GM23338 (cell line): ENCODE data around the gene SUGCT. TPM values are rescaled to one million over a fixed set of nuclear protein-coding genes. Genes with fewer than 3 reads are reported as not detected.

Experiments
- ATAC-seq: fragments of 200-7000 bp; cut with Tn5 transposase; 3 replicates; pipeline ENCODE4 v1.9.1; 2020
- DNase-seq: peaks from one replicate; pipeline ENCODE4 v3.0.0-alpha.2; 2015; ENCODE audit warnings: low spot score
- H2AFZ ChIP-seq: fragments of 200-600 bp; sonication (generic); 2 replicates; pipeline ENCODE4 v1.8.0; 2016; ENCODE audit warnings: antibody characterized with exemption, mild to moderate bottlenecking, moderate library complexity
- H3F3A ChIP-seq: fragments of 200-600 bp; sonication (generic); replicated peaks from 2 replicates; pipeline ENCODE4 v1.8.0; 2017; ENCODE audit warnings: antibody characterized with exemption, mixed run types, low read depth
- H3K27ac ChIP-seq: fragments of 200-600 bp; sonication (generic); 2 replicates; pipeline ENCODE4 v1.6.1; 2016; ENCODE audit warnings: low read depth
- H3K27me3 ChIP-seq: fragments of 200-600 bp; sonication (generic); 2 replicates; pipeline ENCODE4 v1.8.0; 2016; ENCODE audit warnings: mild to moderate bottlenecking, mixed run types, moderate library complexity; ENCODE audit not compliant: insufficient read depth
- H3K36me3 ChIP-seq: fragments of 200-600 bp; sonication (generic); 2 replicates; pipeline ENCODE4 v1.8.0; 2016; ENCODE audit warnings: mild to moderate bottlenecking; ENCODE audit not compliant: insufficient read depth
- H3K4me1 ChIP-seq: fragments of 200-600 bp; sonication (generic); 2 replicates; pipeline ENCODE4 v1.8.0; 2016; ENCODE audit warnings: mild to moderate bottlenecking, moderate library complexity; ENCODE audit not compliant: insufficient read depth
- H3K4me2 ChIP-seq: fragments of 200-600 bp; sonication (generic); 2 replicates; pipeline ENCODE4 v1.7.1; 2017; ENCODE audit warnings: mixed run types
- H3K4me3 ChIP-seq: fragments of 200-600 bp; sonication (generic); 2 replicates; pipeline ENCODE4 v1.6.1; 2016; ENCODE audit warnings: mixed run types
- H3K79me2 ChIP-seq: fragments of 200-600 bp; sonication (generic); replicated peaks from 2 replicates; pipeline ENCODE4 v1.8.0; 2017; ENCODE audit warnings: mild to moderate bottlenecking; ENCODE audit not compliant: insufficient read depth
- H3K9me2 ChIP-seq: fragments of 200-600 bp; sonication (generic); 2 replicates; pipeline ENCODE4 v1.8.0; 2017; ENCODE audit not compliant: insufficient read depth
- H4K20me1 ChIP-seq: fragments of 200-600 bp; sonication (generic); replicated peaks from 2 replicates; pipeline ENCODE4 v1.8.0; 2017; ENCODE audit warnings: mild to moderate bottlenecking; ENCODE audit not compliant: insufficient read depth
- H3K27ac Mint-ChIP-seq: 2 replicates; pipeline ENCODE4 v1.8.0; 2020; ENCODE audit warnings: inconsistent platforms, mild to moderate bottlenecking, moderate library complexity, mixed read lengths
- H3K27me3 Mint-ChIP-seq: 3 replicates; pipeline ENCODE4 v1.8.0; 2022; ENCODE audit warnings: low read depth, mild to moderate bottlenecking, moderate library complexity, mixed read lengths, inconsistent platforms; ENCODE audit not compliant: insufficient read depth, poor library complexity
- H3K36me3 Mint-ChIP-seq: 3 replicates; pipeline ENCODE4 v1.8.0; 2021; ENCODE audit warnings: low read depth, mild to moderate bottlenecking, inconsistent platforms, moderate library complexity, mixed read lengths
- H3K4me1 Mint-ChIP-seq: 3 replicates; pipeline ENCODE4 v1.8.0; 2020; ENCODE audit warnings: mild to moderate bottlenecking, inconsistent platforms, mixed read lengths
- H3K4me3 Mint-ChIP-seq: 3 replicates; pipeline ENCODE4 v1.8.0; 2021; ENCODE audit warnings: moderate library complexity, mild to moderate bottlenecking, inconsistent platforms, mixed read lengths
- H3K9me3 Mint-ChIP-seq: 3 replicates; pipeline ENCODE4 v1.8.0; 2020; ENCODE audit warnings: moderate library complexity, mild to moderate bottlenecking, inconsistent platforms, mixed read lengths
- EZH2 ChIP-seq: fragments of 200-600 bp; sonication (generic); IDR thresholded peaks from one replicate; pipeline ENCODE4 v1.8.0; 2017; ENCODE audit warnings: antibody characterized with exemption, mild to moderate bottlenecking, low read depth; ENCODE audit not compliant: unreplicated experiment
- EZH2phosphoT487 ChIP-seq: fragments of 200-600 bp; sonication (generic); IDR thresholded peaks from one replicate; pipeline ENCODE4 v1.8.1; 2018; ENCODE audit warnings: antibody characterized with exemption; ENCODE audit not compliant: unreplicated experiment
- JUNB ChIP-seq: IDR thresholded peaks from one replicate; pipeline ENCODE4 v1.6.1; 2016; ENCODE audit warnings: antibody characterized with exemption; ENCODE audit not compliant: unreplicated experiment
- NANOG ChIP-seq: IDR thresholded peaks from 2 replicates; pipeline ENCODE4 v1.6.1; 2016; ENCODE audit warnings: antibody characterized with exemption, borderline replicate concordance
- POLR2AphosphoS5 ChIP-seq: IDR thresholded peaks from 2 replicates; pipeline ENCODE4 v1.6.1; 2016; ENCODE audit warnings: antibody characterized with exemption, low read depth
- STAT1 ChIP-seq: IDR thresholded peaks from one replicate; pipeline ENCODE4 v1.6.1; 2016; ENCODE audit warnings: antibody characterized with exemption; ENCODE audit not compliant: unreplicated experiment
- ZNF114 ChIP-seq: fragments of 250-450 bp; sonication (Bioruptor Pico); IDR thresholded peaks from 2 replicates; pipeline ENCODE4 v1.5.0; 2020; ENCODE audit warnings: mild to moderate bottlenecking, moderate library complexity
- ZNF331 ChIP-seq: fragments of 250-450 bp; sonication (Bioruptor Pico); IDR thresholded peaks from 2 replicates; pipeline ENCODE4 v1.5.0; 2020; ENCODE audit warnings: low read depth, mild to moderate bottlenecking, moderate library complexity
- polyA plus RNA-seq: library from polyadenylated mRNA; unstranded; fragments of >200 nt; fragmentation: Nextera tagmentation; extraction: Ambion mirVana; gene quantifications from 2 replicates; pipeline ENCODE4 v1.2.1, GENCODE V29; 2016
- total RNA-seq: library from RNA; depleted of rRNA; stranded (reverse); fragments of >200 nt; shearing (Covaris generic); gene quantifications from 2 replicates; pipeline ENCODE4 v1.2.3, GENCODE V29; 2014
- TF ChIP-seq, protein P1 (sequence below), 2 experiments: fragments of 200-600 bp in 1 of 2; sonication (generic) in 1 of 2; conservative IDR thresholded peaks; 2 replicates each; pipeline versions ENCODE4 v1.5.1 to v1.6.1; 2016 to 2017; ENCODE audit warnings: antibody characterized with exemption in 2 of 2, low read depth in 2 of 2, mild to moderate bottlenecking in 2 of 2, moderate library complexity in 1 of 2
- TF ChIP-seq, protein P2 (sequence below): IDR thresholded peaks from 2 replicates; pipeline ENCODE4 v1.6.1; 2016; ENCODE audit warnings: antibody characterized with exemption

Gene SUGCT
- total and polyA plus RNA-seq, 2 experiments from 2014 or later, result 4.2 to 5.6 TPM

DNA sequence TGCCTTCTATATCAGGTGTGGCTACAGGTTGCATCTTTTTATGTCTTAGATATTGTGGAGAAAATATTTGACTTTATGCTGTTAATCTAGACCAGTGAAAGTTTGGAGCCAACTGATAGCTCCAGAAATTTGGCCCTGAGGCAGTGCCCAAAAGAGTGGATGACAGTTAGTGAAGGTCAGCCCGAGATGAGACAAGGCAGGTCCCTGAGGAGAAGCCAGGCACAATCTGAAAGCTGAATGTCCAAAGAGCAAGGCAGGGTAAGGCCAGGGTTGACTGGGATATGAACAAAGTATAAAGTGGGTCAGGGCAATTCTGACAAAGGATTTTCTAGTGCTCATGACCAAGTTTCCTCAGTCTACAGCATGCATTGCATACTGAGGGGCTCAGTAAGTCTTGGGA lies 661.9 kb downstream of the SUGCT start:
- Histone ChIP-seq H3K27ac (no peak overlapping the region), H3K36me3 (no peaks in the 10 kb centered on the region), H3K4me3 (no peak overlapping the region), H4K20me1 (no peaks in the 10 kb centered on the region), H3K4me2 (no peak overlapping the region), H3K4me1 (peaks cover 8% of the 10 kb centered on the region; the same call in 1 of the 2 replicates), H3K9me2 (no peaks in the 10 kb centered on the region), H3K27me3 (no peaks in the 10 kb centered on the region), H3F3A (no peaks in the 10 kb centered on the region), H3K79me2 (no peaks in the 10 kb centered on the region), H2AFZ (no peak overlapping the region)
- no peak overlapping the region for H3K4me3 Mint-ChIP-seq
- H3K36me3 Mint-ChIP-seq, result no peaks in the 10 kb centered on the region
- no peak for TF ChIP-seq STAT1
- TF ChIP-seq POLR2AphosphoS5, result no peak
- no peak for TF ChIP-seq EZH2
- no peak for TF ChIP-seq ZNF331 (CRISPR knock-in tag)
- TF ChIP-seq EZH2phosphoT487, result no peak
- no peak for TF ChIP-seq NANOG
- no peak for TF ChIP-seq ZNF114 (CRISPR knock-in tag)
- TF ChIP-seq, protein P1, sequence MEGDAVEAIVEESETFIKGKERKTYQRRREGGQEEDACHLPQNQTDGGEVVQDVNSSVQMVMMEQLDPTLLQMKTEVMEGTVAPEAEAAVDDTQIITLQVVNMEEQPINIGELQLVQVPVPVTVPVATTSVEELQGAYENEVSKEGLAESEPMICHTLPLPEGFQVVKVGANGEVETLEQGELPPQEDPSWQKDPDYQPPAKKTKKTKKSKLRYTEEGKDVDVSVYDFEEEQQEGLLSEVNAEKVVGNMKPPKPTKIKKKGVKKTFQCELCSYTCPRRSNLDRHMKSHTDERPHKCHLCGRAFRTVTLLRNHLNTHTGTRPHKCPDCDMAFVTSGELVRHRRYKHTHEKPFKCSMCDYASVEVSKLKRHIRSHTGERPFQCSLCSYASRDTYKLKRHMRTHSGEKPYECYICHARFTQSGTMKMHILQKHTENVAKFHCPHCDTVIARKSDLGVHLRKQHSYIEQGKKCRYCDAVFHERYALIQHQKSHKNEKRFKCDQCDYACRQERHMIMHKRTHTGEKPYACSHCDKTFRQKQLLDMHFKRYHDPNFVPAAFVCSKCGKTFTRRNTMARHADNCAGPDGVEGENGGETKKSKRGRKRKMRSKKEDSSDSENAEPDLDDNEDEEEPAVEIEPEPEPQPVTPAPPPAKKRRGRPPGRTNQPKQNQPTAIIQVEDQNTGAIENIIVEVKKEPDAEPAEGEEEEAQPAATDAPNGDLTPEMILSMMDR (conservative IDR thresholded peaks at IDR 0.05; ENCODE audit: low read depth in 2 of 2), result no peak
- H3K27me3 Mint-ChIP-seq, result peaks cover 2% of the 10 kb centered on the region
- no peak overlapping the region for H3K27ac Mint-ChIP-seq
- no peak for ATAC-seq
- no peaks in the 10 kb centered on the region for H3K9me3 Mint-ChIP-seq
- 0 out of 3 replicates have a peak, but pooled peaks cover 3% of the 10 kb centered on the region for H3K4me1 Mint-ChIP-seq
- DNase-seq, result no peak

DNA sequence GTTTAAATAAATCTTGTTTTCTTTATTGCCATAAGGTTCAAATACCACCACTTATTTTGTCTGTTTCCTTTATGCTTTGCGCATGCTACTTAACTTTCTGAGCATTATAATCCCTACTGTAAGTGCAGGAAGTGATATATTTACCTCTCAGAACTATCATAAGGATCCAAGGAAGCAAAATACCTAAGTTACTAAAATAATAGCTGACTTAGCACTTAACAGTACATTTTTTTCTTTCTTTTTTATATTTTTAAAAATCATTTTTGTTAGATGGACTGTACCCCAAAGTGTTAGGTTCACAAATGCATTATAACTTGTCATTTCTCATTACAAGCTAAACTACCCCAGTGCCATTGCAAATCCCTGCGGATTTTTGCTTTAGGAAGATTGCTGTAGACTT lies 663.8 kb downstream of the SUGCT start:
- Histone ChIP-seq H3K79me2 (no peaks in the 10 kb centered on the region), H3K9me2 (no peaks in the 10 kb centered on the region), H3K27ac (no peak overlapping the region), H3K27me3 (no peaks in the 10 kb centered on the region), H3F3A (no peaks in the 10 kb centered on the region), H3K36me3 (no peaks in the 10 kb centered on the region), H4K20me1 (no peaks in the 10 kb centered on the region), H2AFZ (no peak overlapping the region), H3K4me3 (no peak overlapping the region), H3K4me1 (peaks cover 8% of the 10 kb centered on the region; the same call in 1 of the 2 replicates), H3K4me2 (no peak overlapping the region)
- Mint-ChIP-seq H3K4me1 (0 out of 3 replicates have a peak, but pooled peaks cover 3% of the 10 kb centered on the region), H3K27me3 (peaks cover 2% of the 10 kb centered on the region), H3K9me3 (no peaks in the 10 kb centered on the region), H3K27ac (no peak overlapping the region), H3K4me3 (no peak overlapping the region), H3K36me3 (no peaks in the 10 kb centered on the region)
- DNase-seq, result no peak
- no peak for ATAC-seq
- TF ChIP-seq EZH2 (no peak), JUNB (no peak), POLR2AphosphoS5 (no peak), EZH2phosphoT487 (no peak), STAT1 (no peak), ZNF331 (CRISPR knock-in tag) (no peak), ZNF114 (CRISPR knock-in tag) (no peak), NANOG (no peak)
- TF ChIP-seq, protein P1 (conservative IDR thresholded peaks at IDR 0.05; ENCODE audit: low read depth in 2 of 2), result no peak
- TF ChIP-seq, protein P2, sequence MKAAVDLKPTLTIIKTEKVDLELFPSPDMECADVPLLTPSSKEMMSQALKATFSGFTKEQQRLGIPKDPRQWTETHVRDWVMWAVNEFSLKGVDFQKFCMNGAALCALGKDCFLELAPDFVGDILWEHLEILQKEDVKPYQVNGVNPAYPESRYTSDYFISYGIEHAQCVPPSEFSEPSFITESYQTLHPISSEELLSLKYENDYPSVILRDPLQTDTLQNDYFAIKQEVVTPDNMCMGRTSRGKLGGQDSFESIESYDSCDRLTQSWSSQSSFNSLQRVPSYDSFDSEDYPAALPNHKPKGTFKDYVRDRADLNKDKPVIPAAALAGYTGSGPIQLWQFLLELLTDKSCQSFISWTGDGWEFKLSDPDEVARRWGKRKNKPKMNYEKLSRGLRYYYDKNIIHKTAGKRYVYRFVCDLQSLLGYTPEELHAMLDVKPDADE, result no peak
